HepG2 (cell line): ENCODE data around the gene SLC44A5. TPM values are rescaled to one million over a fixed set of nuclear protein-coding genes. Genes with fewer than 3 reads are reported as not detected.

ENCODE experiments used
- ATAC-seq: fragments of 200-7000 bp; cut with Tn5 transposase; 3 replicates; pipeline ENCODE4 v1.9.1; 2020; ENCODE audit warnings: mild to moderate bottlenecking, moderate library complexity
- BruUV-seq: library from RNA; stranded (reverse); fragments of 400-500 nt; replicated peaks from 2 replicates; lab custom pipeline; 2021; lab: Mats Ljungman, UMichigan
- CTCF ChIA-PET: fragments of 300-600 bp; formaldehyde crosslinking; extraction: SDS; loops from one replicate; lab custom pipeline; 2021; ENCODE audit warnings: low total read pairs, inconsistent platforms, low intra/inter-chr PET ratio; lab: Yijun Ruan, JAX
- POLR2A ChIA-PET: fragments of 350-600 bp; sonication (Branson Sonifier 250); formaldehyde crosslinking; loops from one replicate; lab custom pipeline; 2020; ENCODE audit warnings: antibody characterized with exemption, inconsistent platforms; lab: Yijun Ruan, JAX
- DNase-seq: peaks from one replicate; pipeline ENCODE4 v3.0.0-alpha.2; 2015; ENCODE audit warnings: low spot score
- FAIRE-seq: peaks from 3 replicates; lab custom pipeline; 2011; peaks lifted over from hg19 to GRCh38; lab: Jason Lieb, UNC
- H2AFZ ChIP-seq: one replicate; pipeline ENCODE4 v1.6.1; 2011; ENCODE audit warnings: low read length, inconsistent platforms
- H3K27ac ChIP-seq: fragments of 300-600 bp; 3 replicates; pipeline ENCODE4 v1.8.0; 2011; ENCODE audit warnings: mixed run types, mild to moderate bottlenecking, mixed read lengths, low read length, inconsistent platforms; ENCODE audit not compliant: insufficient read depth; ENCODE audit errors: extremely low read length
- H3K27me3 ChIP-seq, 2 experiments: fragments of 200-600 bp in 1 of 2; 2 replicates in 1 of 2; 3 replicates in 1 of 2; pipeline versions ENCODE4 v1.6.0 to v1.8.0; 2011; ENCODE audit warnings: low read length in 2 of 2, mild to moderate bottlenecking in 2 of 2, moderate library complexity in 2 of 2, inconsistent platforms in 1 of 2; ENCODE audit not compliant: insufficient read depth in 2 of 2, control insufficient read depth in 1 of 2
- H3K36me3 ChIP-seq, 2 experiments: fragments of 200-600 bp in 1 of 2; replicated peaks in 1 of 2; 2 replicates in 1 of 2; 3 replicates in 1 of 2; pipeline versions ENCODE4 v1.5.1 to v1.8.0; 2011; ENCODE audit warnings: low read length in 2 of 2, inconsistent platforms in 1 of 2; ENCODE audit not compliant: insufficient read depth in 2 of 2, control insufficient read depth in 1 of 2
- H3K4me1 ChIP-seq: 2 replicates; pipeline ENCODE4 v1.5.1; 2012; ENCODE audit warnings: low read length, inconsistent platforms; ENCODE audit not compliant: insufficient read depth
- H3K4me2 ChIP-seq: 2 replicates; pipeline ENCODE4 v1.6.0; 2011; ENCODE audit warnings: low read depth, low read length, inconsistent platforms
- H3K4me3 ChIP-seq, 3 experiments: fragments of 200-600 bp in 1 of 3; sonication (generic), shearing (Covaris generic) in 1 of 3; replicated peaks in 1 of 3; 2 replicates each; pipeline ENCODE4 v1.5.1; 2011 to 2016; ENCODE audit warnings: low read length in 3 of 3, inconsistent platforms in 2 of 3, low read depth in 2 of 3, mild to moderate bottlenecking in 2 of 3, control low read depth in 1 of 3, mixed read lengths in 1 of 3; ENCODE audit not compliant: insufficient read depth in 1 of 3
- H3K79me2 ChIP-seq: one replicate; pipeline ENCODE4 v1.6.1; 2011; ENCODE audit warnings: low read length, inconsistent platforms; ENCODE audit not compliant: insufficient read depth
- H3K9ac ChIP-seq: 2 replicates; pipeline ENCODE4 v1.6.0; 2011; ENCODE audit warnings: mild to moderate bottlenecking, low read depth, low read length, inconsistent platforms; ENCODE audit not compliant: insufficient read depth
- H3K9me3 ChIP-seq: 2 replicates; pipeline ENCODE4 v1.5.1; 2012; ENCODE audit warnings: mild to moderate bottlenecking, low read length
- H4K20me1 ChIP-seq: 2 replicates; pipeline ENCODE4 v1.6.0; 2011; ENCODE audit warnings: inconsistent platforms, mild to moderate bottlenecking, low read length, moderate library complexity; ENCODE audit not compliant: insufficient read depth
- CEBPG ChIP-seq: IDR thresholded peaks from 2 replicates; pipeline ENCODE4 v1.6.1; 2016
- GABPA ChIP-seq, 2 experiments: IDR thresholded peaks; 2 replicates each; pipeline ENCODE4 v1.6.1; 2011 to 2016; ENCODE audit warnings: low read depth in 2 of 2, low read length in 1 of 2, missing biosample characterization in 1 of 2, missing genetic modification characterization in 1 of 2
- HHEX ChIP-seq: IDR thresholded peaks from 2 replicates; pipeline ENCODE4 v1.6.1; 2016; ENCODE audit warnings: control low read depth
- NCOA2 ChIP-seq: sonication (generic); formaldehyde crosslinking; IDR thresholded peaks from 2 replicates; pipeline ENCODE4 v1.8.0; 2022; ENCODE audit warnings: inconsistent platforms
- POLR2AphosphoS2 ChIP-seq: IDR thresholded peaks from 2 replicates; pipeline ENCODE4 v1.6.1; 2011; ENCODE audit warnings: low read depth, low read length, improper control_type of control experiment
- SYNCRIP ChIP-seq: fragments of 200-400 bp; formaldehyde crosslinking; IDR thresholded peaks from 2 replicates; pipeline ENCODE4 v1.6.1; 2018; ENCODE audit warnings: mild to moderate bottlenecking, low read depth, low read length; ENCODE audit not compliant: insufficient read depth
- TEAD2 ChIP-seq: sonication (generic); formaldehyde crosslinking; IDR thresholded peaks from 2 replicates; pipeline ENCODE4 v1.9.0; 2021; ENCODE audit warnings: missing genetic modification reagents
- TRIM24 ChIP-seq: sonication (generic); formaldehyde crosslinking; IDR thresholded peaks from 2 replicates; pipeline ENCODE4 v1.8.0; 2022; ENCODE audit warnings: mild to moderate bottlenecking, missing genetic modification reagents
- ZNF225 ChIP-seq: sonication (generic); formaldehyde crosslinking; IDR thresholded peaks from 2 replicates; pipeline ENCODE4 v1.4.0; 2020; ENCODE audit warnings: mild to moderate bottlenecking, missing genetic modification reagents
- ZNF549 ChIP-seq: sonication (generic); formaldehyde crosslinking; IDR thresholded peaks from 2 replicates; pipeline ENCODE4 v1.5.0; 2020; ENCODE audit warnings: missing genetic modification reagents
- ZNF724P ChIP-seq: sonication (generic); formaldehyde crosslinking; IDR thresholded peaks from 2 replicates; pipeline ENCODE4 v1.8.0; 2022; ENCODE audit warnings: missing genetic modification reagents, borderline replicate concordance
- ZNF747 ChIP-seq: sonication (generic); formaldehyde crosslinking; IDR thresholded peaks from 2 replicates; pipeline ENCODE4 v1.8.1; 2023; ENCODE audit warnings: missing genetic modification reagents, mild to moderate bottlenecking, borderline replicate concordance
- ZNF749 ChIP-seq: sonication (generic); formaldehyde crosslinking; IDR thresholded peaks from 2 replicates; pipeline ENCODE4 v1.8.0; 2022; ENCODE audit warnings: mild to moderate bottlenecking, missing genetic modification reagents, moderate library complexity, borderline replicate concordance
- WGBS: methylation state at CpG from one replicate; pipeline ENCODE4 v1.1.6; 2017; ENCODE audit warnings: low lambda C conversion rate; 5-methylcytosine and 5-hydroxymethylcytosine counted together
- in situ Hi-C: cut with HindIII; loops from 2 replicates; pipeline ENCODE4 v1.10.0; 2017; ENCODE audit warnings: low pct_unique_long_range_greater_than_20kb; ENCODE audit not compliant: extremely low pct_ligation_motif_present
- intact Hi-C: fragments of 100-400 bp; cut with micrococcal nuclease; formaldehyde crosslinking; loops from one replicate; pipeline ENCODE4 v1.10.0; 2022; ENCODE audit not compliant: unreplicated experiment
- polyA plus RNA-seq, 8 experiments: library from polyadenylated mRNA; depleted of rRNA in 3 of 8; stranded (reverse) in 7 of 8; unstranded in 1 of 8; fragments of >200 nt; fragmentation: Illumina TruSeq in 4 of 8; extraction: Trizol in 4 of 8; gene quantifications; 2 replicates each; pipeline versions ENCODE4 v1.2.1 to v1.2.3, GENCODE V29; 2011 to 2016; ENCODE audit warnings: low read depth in 4 of 8, missing spikeins in 1 of 8, mixed read lengths in 1 of 8; ENCODE audit not compliant: insufficient read depth in 1 of 8
- total RNA-seq, 5 experiments: library from RNA; depleted of rRNA; stranded (reverse); fragments of >200 nt; fragmentation: Illumina TruSeq; extraction: Trizol; gene quantifications; 2 replicates each; pipeline ENCODE4 v1.2.3, GENCODE V29; 2016; ENCODE audit warnings: low read depth in 1 of 5
- TF ChIP-seq, protein P1 (sequence below): sonication (generic); formaldehyde crosslinking; IDR thresholded peaks from 2 replicates; pipeline ENCODE4 v1.4.0; 2020; ENCODE audit warnings: mild to moderate bottlenecking, missing genetic modification reagents

Gene SLC44A5
- total and polyA plus RNA-seq, 2 of the 13 experiments (the other 11 are each of a cell fraction or from before 2014, with no cell fraction given) = 8.0 to 16.0 TPM

DNA sequence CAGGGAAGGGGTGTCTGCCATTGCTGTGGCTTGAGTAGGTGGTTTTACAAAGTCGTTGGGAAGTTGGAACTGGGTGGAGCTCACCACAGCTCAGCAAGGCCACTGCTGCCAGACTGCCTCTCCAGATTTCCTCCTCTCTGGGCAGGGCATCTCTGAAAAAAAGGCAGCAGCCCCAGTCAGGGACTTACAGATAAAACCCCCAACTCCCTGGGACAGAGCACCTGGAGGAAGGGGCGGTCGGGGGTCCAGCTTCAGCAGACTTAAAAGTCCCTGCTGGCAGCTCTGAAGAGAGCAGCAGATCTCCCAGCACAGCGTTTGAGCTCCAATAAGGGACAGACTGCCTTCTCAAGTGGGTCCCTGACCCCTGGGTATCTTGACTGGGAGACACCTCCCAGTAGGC lies 352.6 kb downstream of the SLC44A5 start:
- H2AFZ ChIP-seq = no peak overlapping the region

More for the DNA sequence above, 352.6 kb downstream of the SLC44A5 start:
- no peaks in the 10 kb centered on the region for H3K36me3 ChIP-seq
- no peaks in the 10 kb centered on the region for H3K27me3 ChIP-seq
- FAIRE-seq (no peak), ATAC-seq (no peak), DNase-seq (no peak)
- CTCF ChIA-PET = no interaction called here
- POLR2A ChIA-PET = no interaction called here
- no peaks in the 10 kb centered on the region for H4K20me1 ChIP-seq
- BruUV-seq = no TSS peak
- intact Hi-C loops (no loop called here), in situ Hi-C loops (no loop called here)
- no peak overlapping the region for H3K4me3 ChIP-seq
- no peaks in the 10 kb centered on the region for H3K9me3 ChIP-seq
- no peak overlapping the region for H3K27ac ChIP-seq
- 48% methylated on average over 3 of the region's 4 CpGs for WGBS
- H3K4me1 ChIP-seq = peaks cover 9% of the 10 kb centered on the region; the same call in 1 of the 2 replicates
- TF ChIP-seq NCOA2 (CRISPR knock-in tag) (no peak), POLR2AphosphoS2 (no peak), ZNF724P (CRISPR knock-in tag) (no peak), ZNF747 (CRISPR knock-in tag) (no peak), TRIM24 (CRISPR knock-in tag) (no peak), ZNF549 (CRISPR knock-in tag) (no peak), SYNCRIP (no peak), TEAD2 (CRISPR knock-in tag) (no peak), GABPA (IDR thresholded peaks at IDR 0.05; ENCODE audit: low read depth, low read length) (no peak), GABPA (CRISPR knock-in tag; IDR thresholded peaks at IDR 0.05; ENCODE audit: low read depth) (no peak), ZNF225 (CRISPR knock-in tag) (no peak), HHEX (CRISPR knock-in tag) (no peak), ZNF749 (no peak), CEBPG (CRISPR knock-in tag) (no peak)
- TF ChIP-seq, protein P1, sequence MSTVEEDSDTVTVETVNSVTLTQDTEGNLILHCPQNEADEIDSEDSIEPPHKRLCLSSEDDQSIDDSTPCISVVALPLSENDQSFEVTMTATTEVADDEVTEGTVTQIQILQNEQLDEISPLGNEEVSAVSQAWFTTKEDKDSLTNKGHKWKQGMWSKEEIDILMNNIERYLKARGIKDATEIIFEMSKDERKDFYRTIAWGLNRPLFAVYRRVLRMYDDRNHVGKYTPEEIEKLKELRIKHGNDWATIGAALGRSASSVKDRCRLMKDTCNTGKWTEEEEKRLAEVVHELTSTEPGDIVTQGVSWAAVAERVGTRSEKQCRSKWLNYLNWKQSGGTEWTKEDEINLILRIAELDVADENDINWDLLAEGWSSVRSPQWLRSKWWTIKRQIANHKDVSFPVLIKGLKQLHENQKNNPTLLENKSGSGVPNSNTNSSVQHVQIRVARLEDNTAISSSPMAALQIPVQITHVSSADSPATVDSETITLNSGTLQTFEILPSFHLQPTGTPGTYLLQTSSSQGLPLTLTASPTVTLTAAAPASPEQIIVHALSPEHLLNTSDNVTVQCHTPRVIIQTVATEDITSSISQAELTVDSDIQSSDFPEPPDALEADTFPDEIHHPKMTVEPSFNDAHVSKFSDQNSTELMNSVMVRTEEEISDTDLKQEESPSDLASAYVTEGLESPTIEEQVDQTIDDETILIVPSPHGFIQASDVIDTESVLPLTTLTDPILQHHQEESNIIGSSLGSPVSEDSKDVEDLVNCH (CRISPR knock-in tag) = no peak
- no peak overlapping the region for H3K4me2 ChIP-seq
- no peaks in the 10 kb centered on the region for H3K79me2 ChIP-seq
- no peak overlapping the region for H3K9ac ChIP-seq
